PC-9 (cell line): ENCODE data around the gene ANAPC15. TPM values are rescaled to one million over a fixed set of nuclear protein-coding genes. Genes with fewer than 3 reads are reported as not detected.
A peak's percentile ranks its signal among the peaks of the same experiment; 100 is the strongest.

Experiments used
- BruUV-seq: library from RNA; stranded (reverse); fragments of 400-500 nt; replicated peaks from 2 replicates; lab custom pipeline; 2021; lab: Mats Ljungman, UMichigan
- CTCF ChIA-PET: fragments of 300-600 bp; sonication (Branson Sonifier 250); formaldehyde crosslinking; loops from one replicate; lab custom pipeline; 2022; ENCODE audit warnings: antibody characterized with exemption; lab: Charles Lee
- POLR2A ChIA-PET: fragments of 300-600 bp; sonication (Branson Sonifier 250); formaldehyde crosslinking; loops from one replicate; lab custom pipeline; 2022; ENCODE audit warnings: antibody characterized with exemption; ENCODE audit not compliant: unreplicated experiment; lab: Charles Lee
- DNase-seq, 2 experiments: peaks; one replicate each; pipeline versions ENCODE4 v3.0.0 to v3.0.0-alpha.2; 2015 to 2022; ENCODE audit warnings: mixed read lengths in 1 of 2
- H2AFZ ChIP-seq: fragments of 200-600 bp; sonication (generic); 2 replicates; pipeline ENCODE4 v1.8.1; 2017; ENCODE audit warnings: antibody characterized with exemption
- H3F3A ChIP-seq: fragments of 200-600 bp; sonication (generic); 2 replicates; pipeline ENCODE4 v1.8.1; 2017; ENCODE audit warnings: antibody characterized with exemption, mild to moderate bottlenecking, low read depth; ENCODE audit not compliant: insufficient read depth
- H3K27ac ChIP-seq: fragments of 200-600 bp; sonication (generic); 2 replicates; pipeline ENCODE4 v1.6.1; 2016; ENCODE audit warnings: mixed run types
- H3K27me3 ChIP-seq: fragments of 200-600 bp; sonication (generic); 2 replicates; pipeline ENCODE4 v1.6.1; 2016; ENCODE audit warnings: low read depth, mixed run types; ENCODE audit not compliant: insufficient read depth
- H3K36me3 ChIP-seq: fragments of 200-600 bp; sonication (generic); 2 replicates; pipeline ENCODE4 v1.6.1; 2016; ENCODE audit warnings: low read depth, mixed run types
- H3K4me1 ChIP-seq: fragments of 200-600 bp; sonication (generic); replicated peaks from 2 replicates; pipeline ENCODE4 v1.6.1; 2016; ENCODE audit warnings: mixed run types; ENCODE audit not compliant: insufficient read depth
- H3K4me2 ChIP-seq: fragments of 200-600 bp; sonication (generic); 2 replicates; pipeline ENCODE4 v1.6.1; 2017; ENCODE audit warnings: mixed run types
- H3K4me3 ChIP-seq: fragments of 200-600 bp; sonication (generic); 2 replicates; pipeline ENCODE4 v1.6.1; 2016; ENCODE audit warnings: mixed run types
- H3K79me2 ChIP-seq: fragments of 200-600 bp; sonication (generic); 2 replicates; pipeline ENCODE4 v1.6.1; 2017; ENCODE audit warnings: low read depth, mixed run types
- H3K9me2 ChIP-seq: fragments of 200-600 bp; sonication (generic); 2 replicates; pipeline ENCODE4 v1.8.1; 2017; ENCODE audit warnings: mild to moderate bottlenecking; ENCODE audit not compliant: insufficient read depth
- H3K9me3 ChIP-seq: fragments of 200-600 bp; sonication (generic); 2 replicates; pipeline ENCODE4 v1.8.1; 2016; ENCODE audit warnings: low read depth; ENCODE audit not compliant: insufficient read depth
- H4K20me1 ChIP-seq: fragments of 200-600 bp; sonication (generic); 2 replicates; pipeline ENCODE4 v1.8.1; 2017; ENCODE audit not compliant: insufficient read depth
- EZH2 ChIP-seq: fragments of 200-600 bp; sonication (generic); IDR thresholded peaks from 2 replicates; pipeline ENCODE4 v1.8.0; 2017; ENCODE audit warnings: antibody characterized with exemption, low read depth
- intact Hi-C: fragments of 100-400 bp; cut with micrococcal nuclease; formaldehyde crosslinking; loops from one replicate; pipeline ENCODE4 v1.10.0; 2022; ENCODE audit not compliant: unreplicated experiment
- total RNA-seq: library from RNA; stranded (reverse); gene quantifications from 2 replicates; pipeline ENCODE4 v1.2.3, GENCODE V29; 2021
- TF ChIP-seq, protein P1 (sequence below): fragments of 200-600 bp; sonication (generic); conservative IDR thresholded peaks from 2 replicates; pipeline ENCODE4 v1.6.1; 2017; ENCODE audit warnings: mixed run types, antibody characterized with exemption, mild to moderate bottlenecking, moderate library complexity

ANAPC15 gene
- total RNA-seq, 1 experiment from 2014 or later, result 97.8 TPM

DNA sequence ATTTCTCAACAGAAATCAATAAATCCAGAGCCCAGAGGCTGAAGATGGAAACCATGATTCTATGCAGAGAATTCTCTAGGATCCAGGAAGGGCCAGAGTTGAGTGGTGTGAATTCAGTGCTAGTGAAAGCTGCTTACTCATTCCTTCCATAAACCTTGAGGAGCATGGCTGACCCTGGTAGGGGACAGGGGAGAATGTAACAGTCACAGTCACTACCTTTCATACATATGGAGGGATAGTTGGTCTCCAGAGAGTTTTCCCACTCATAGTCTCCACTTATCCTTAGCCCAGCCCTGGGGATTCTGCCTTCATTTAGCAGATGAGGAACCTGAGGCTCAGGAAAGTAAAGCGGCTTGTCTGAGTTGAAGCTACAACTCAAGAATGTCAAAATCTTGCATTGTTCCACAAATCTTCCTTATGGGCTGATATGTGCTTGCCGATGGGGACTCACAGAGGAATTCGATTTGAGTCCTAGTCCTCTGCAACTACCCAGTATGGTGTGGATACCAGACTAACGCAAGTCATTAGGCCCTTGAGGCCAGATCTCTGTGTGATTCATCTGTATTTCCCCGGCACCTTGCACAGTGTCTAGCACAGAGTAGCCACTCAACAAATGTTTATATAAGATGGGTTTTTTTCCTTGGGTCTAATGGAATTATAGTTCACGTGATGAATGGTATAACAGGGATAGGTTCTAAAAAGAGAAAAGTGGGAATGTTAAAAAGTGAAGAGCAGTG is 3.7 kb upstream of the ANAPC15 start:
- H3F3A ChIP-seq, result peaks cover 10% of the 10 kb centered on the region; the same call in 1 of the 2 replicates
- H3K79me2 ChIP-seq, result 0 out of 2 replicates have a peak, but pooled peaks cover 1% of the 10 kb centered on the region
- peaks cover 12% of the 10 kb centered on the region for H3K4me1 ChIP-seq
- H3K4me3 ChIP-seq, result no peak overlapping the region
- ChIA-PET POLR2A (interaction anchor here (0.7 kb wide), 1 partner anchor 82 kb away, joined by 6 read pairs; no protein-coding TSS in a partner anchor), CTCF (interaction anchor here (0.6 kb wide), 1 partner anchor 326 kb away, joined by 6 read pairs; no protein-coding TSS in a partner anchor)
- DNase-seq, result no peak
- no peaks in the 10 kb centered on the region for H3K9me3 ChIP-seq
- intact Hi-C loops, result no loop called here
- 0 out of 2 replicates have a peak, but pooled peaks cover 3% of the 10 kb centered on the region for H3K9me2 ChIP-seq
- H2AFZ ChIP-seq, result no peak overlapping the region
- H4K20me1 ChIP-seq, result no peaks in the 10 kb centered on the region
- no peak overlapping the region for H3K4me2 ChIP-seq
- TF ChIP-seq, protein P1, sequence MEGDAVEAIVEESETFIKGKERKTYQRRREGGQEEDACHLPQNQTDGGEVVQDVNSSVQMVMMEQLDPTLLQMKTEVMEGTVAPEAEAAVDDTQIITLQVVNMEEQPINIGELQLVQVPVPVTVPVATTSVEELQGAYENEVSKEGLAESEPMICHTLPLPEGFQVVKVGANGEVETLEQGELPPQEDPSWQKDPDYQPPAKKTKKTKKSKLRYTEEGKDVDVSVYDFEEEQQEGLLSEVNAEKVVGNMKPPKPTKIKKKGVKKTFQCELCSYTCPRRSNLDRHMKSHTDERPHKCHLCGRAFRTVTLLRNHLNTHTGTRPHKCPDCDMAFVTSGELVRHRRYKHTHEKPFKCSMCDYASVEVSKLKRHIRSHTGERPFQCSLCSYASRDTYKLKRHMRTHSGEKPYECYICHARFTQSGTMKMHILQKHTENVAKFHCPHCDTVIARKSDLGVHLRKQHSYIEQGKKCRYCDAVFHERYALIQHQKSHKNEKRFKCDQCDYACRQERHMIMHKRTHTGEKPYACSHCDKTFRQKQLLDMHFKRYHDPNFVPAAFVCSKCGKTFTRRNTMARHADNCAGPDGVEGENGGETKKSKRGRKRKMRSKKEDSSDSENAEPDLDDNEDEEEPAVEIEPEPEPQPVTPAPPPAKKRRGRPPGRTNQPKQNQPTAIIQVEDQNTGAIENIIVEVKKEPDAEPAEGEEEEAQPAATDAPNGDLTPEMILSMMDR, result no peak
- TF ChIP-seq EZH2, result no peak
- no peaks in the 10 kb centered on the region for H3K36me3 ChIP-seq
- no TSS peak for BruUV-seq
- no peak overlapping the region for H3K27ac ChIP-seq
- H3K27me3 ChIP-seq, result no peaks in the 10 kb centered on the region

DNA sequence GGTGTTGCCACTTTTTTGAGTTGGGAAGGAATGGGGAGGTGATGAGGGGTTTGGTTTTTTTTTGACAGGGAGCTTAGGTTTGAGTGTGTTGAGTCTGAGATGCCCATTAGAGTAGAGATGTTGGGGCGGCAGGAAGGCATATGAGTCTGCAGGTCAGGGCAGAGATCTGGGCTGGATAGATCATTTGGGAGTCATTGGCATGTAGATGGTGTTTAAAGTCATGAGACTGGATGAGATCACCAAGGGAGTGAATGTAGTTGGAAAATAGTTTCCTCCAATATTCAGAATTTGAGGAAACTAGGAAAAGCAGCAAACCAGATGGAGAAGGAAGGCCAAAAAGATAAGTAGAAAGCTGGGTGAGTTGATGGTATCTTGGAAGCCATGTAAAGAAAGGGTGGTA is 2.1 kb upstream of the ANAPC15 start:
- H3K4me2 ChIP-seq, result no peak overlapping the region
- 0 out of 2 replicates have a peak, but pooled peaks cover 4% of the 10 kb centered on the region for H3K79me2 ChIP-seq
- H3F3A ChIP-seq, result peaks cover 10% of the 10 kb centered on the region; the same call in 1 of the 2 replicates
- peaks cover 14% of the 10 kb centered on the region for H3K4me1 ChIP-seq
- no peaks in the 10 kb centered on the region for H3K9me2 ChIP-seq
- no peaks in the 10 kb centered on the region for H4K20me1 ChIP-seq
- TF ChIP-seq, protein P1, result no peak
- no peak for TF ChIP-seq EZH2
- no peak for DNase-seq
- H3K27ac ChIP-seq, result no peak overlapping the region
- intact Hi-C loops, result no loop called here
- H3K27me3 ChIP-seq, result no peaks in the 10 kb centered on the region
- no peaks in the 10 kb centered on the region for H3K36me3 ChIP-seq
- H2AFZ ChIP-seq, result no peak overlapping the region
- no peak overlapping the region for H3K4me3 ChIP-seq
- no TSS peak for BruUV-seq
- H3K9me3 ChIP-seq, result no peaks in the 10 kb centered on the region
- ChIA-PET POLR2A (no interaction called here), CTCF (no interaction called here)

DNA sequence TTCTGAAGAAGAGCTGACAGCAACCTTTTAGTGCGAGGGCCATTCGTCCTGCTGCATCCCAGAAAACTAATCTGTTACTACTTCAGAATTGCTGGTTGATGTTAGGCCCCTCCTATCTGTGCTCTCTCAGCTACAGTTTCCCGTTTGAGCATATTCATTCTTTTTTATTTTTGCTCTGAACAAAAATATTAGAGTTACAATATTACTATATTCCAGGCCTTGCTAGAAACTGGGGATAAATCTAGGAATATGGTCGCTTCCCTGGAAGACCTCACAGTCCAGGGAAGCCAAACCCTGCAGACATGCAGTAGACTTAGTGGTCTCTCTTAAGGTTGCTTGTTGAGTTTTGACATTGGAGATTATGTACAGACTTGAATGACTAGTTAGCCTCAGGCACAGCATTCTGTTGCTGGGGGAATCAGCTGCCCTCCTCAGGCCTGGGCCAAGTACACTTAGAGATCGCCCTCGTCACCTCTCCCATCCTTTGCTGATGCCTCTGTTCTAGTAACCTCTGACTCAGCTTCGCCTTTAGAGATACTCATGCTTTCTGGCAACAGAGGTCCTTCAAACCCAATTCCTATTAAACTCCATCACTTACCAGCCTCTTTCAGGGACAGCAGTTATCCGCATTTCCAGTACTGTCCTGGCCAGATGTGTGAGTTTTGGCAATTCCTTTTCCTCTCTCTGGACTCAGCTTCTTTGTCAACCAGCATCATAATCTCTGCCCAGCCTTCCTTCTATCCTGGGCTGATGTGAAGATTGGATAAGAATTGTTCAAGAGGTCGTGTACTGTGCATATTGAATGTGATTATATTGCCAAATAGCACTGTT is 698 bp upstream of the ANAPC15 start:
- Histone ChIP-seq H3K36me3 (no peaks in the 10 kb centered on the region), H3K27me3 (no peaks in the 10 kb centered on the region), H2AFZ (peak overlapping the region; percentile 87), H3K4me3 (peak overlapping the region; percentile 56), H3F3A (peaks cover 10% of the 10 kb centered on the region; the same call in 1 of the 2 replicates), H3K79me2 (0 out of 2 replicates have a peak, but pooled peaks cover 4% of the 10 kb centered on the region), H3K9me3 (no peaks in the 10 kb centered on the region), H3K27ac (peak overlapping the region; percentile 70), H3K9me2 (no peaks in the 10 kb centered on the region), H3K4me2 (peak overlapping the region; percentile 88), H4K20me1 (no peaks in the 10 kb centered on the region), H3K4me1 (peaks cover 14% of the 10 kb centered on the region)
- intact Hi-C loops, result loop anchor here (1.0 kb wide), 5 partner anchors 10 to 301 kb away; partner anchors contain the start of genes LAMTOR1, LRRC51 and NUMA1
- CTCF ChIA-PET, result no interaction called here
- POLR2A ChIA-PET, result interaction anchor here (0.5 to 1.2 kb wide), 3 partner anchors 78 to 529 kb away, joined by 3 to 6 read pairs (median 4); no protein-coding TSS in a partner anchor
- BruUV-seq, result TSS peak; percentile 99
- DNase-seq, result no peak
- TF ChIP-seq, protein P1, result no peak
- TF ChIP-seq EZH2, result no peak
